Gastrocnemius medialis (tissue), 4 donors: ENCODE data around the gene GFOD1. TPM values are rescaled to one million over a fixed set of nuclear protein-coding genes. Genes with fewer than 3 reads are reported as not detected.

Source experiments
- ATAC-seq, 2 donors: fragments of 150-250 bp; one replicate each; pipeline ENCODE4 v1.9.1; 2016
- DNase-seq, 2 donors: peaks; one replicate each; pipeline ENCODE4 v3.0.0-alpha.2; 2019
- H3K27ac ChIP-seq, 4 donors: fragments of 200-600 bp; sonication (generic); 1 replicate in 1 of 4; 2 replicates in 3 of 4; pipeline ENCODE4 v1.5.1; 2016 to 2018; ENCODE audit warnings: mild to moderate bottlenecking in 2 of 4, moderate library complexity in 1 of 4
- H3K27me3 ChIP-seq, 3 donors: fragments of 200-600 bp; sonication (generic) in 2 of 3; 1 replicate in 1 of 3; 2 replicates in 2 of 3; pipeline versions ENCODE4 v1.5.1 to v1.6.0; 2016 to 2019; ENCODE audit warnings: mild to moderate bottlenecking in 1 of 3, moderate library complexity in 1 of 3
- H3K36me3 ChIP-seq, 2 donors: fragments of 200-600 bp; sonication (generic) in 1 of 2; one replicate each; pipeline ENCODE4 v1.5.1; 2017 to 2018
- H3K4me1 ChIP-seq, 2 donors: fragments of 200-600 bp; sonication (generic) in 1 of 2; one replicate each; pipeline ENCODE4 v1.5.1; 2016 to 2017; ENCODE audit warnings: mild to moderate bottlenecking in 2 of 2
- H3K4me3 ChIP-seq, 4 donors: fragments of 200-600 bp; sonication (generic) in 3 of 4; 1 replicate in 1 of 4; 2 replicates in 3 of 4; pipeline ENCODE4 v1.5.1; 2016 to 2019; ENCODE audit warnings: mild to moderate bottlenecking in 2 of 4
- H3K9me3 ChIP-seq, 3 donors: fragments of 200-600 bp; sonication (generic) in 2 of 3; 1 replicate in 1 of 3; 2 replicates in 2 of 3; pipeline ENCODE4 v1.5.1; 2016 to 2019
- CTCF ChIP-seq, 5 experiments: fragments of 450-650 bp in 3 of 5; fragments of 200-600 bp in 2 of 5; sonication (generic) in 2 of 5; IDR thresholded peaks in 4 of 5; conservative IDR thresholded peaks in 1 of 5; 1 replicate in 4 of 5; 2 replicates in 1 of 5; pipeline ENCODE4 v1.5.1; 2016 to 2019; ENCODE audit warnings: antibody characterized with exemption in 5 of 5, mild to moderate bottlenecking in 3 of 5, moderate library complexity in 3 of 5
- POLR2A ChIP-seq, 2 donors: fragments of 450-650 bp; IDR thresholded peaks; one replicate each; pipeline ENCODE4 v1.6.1; 2017; ENCODE audit warnings: antibody characterized with exemption in 2 of 2, mild to moderate bottlenecking in 2 of 2, moderate library complexity in 2 of 2
- in situ Hi-C, 4 donors: fragments of 200-750 bp; cut with MboI; loops; one replicate each; pipeline versions ENCODE4 v1.15.0 to v1.8.0; 2017; ENCODE audit warnings: low sequenced_read_pairs in 4 of 4
- intact Hi-C: fragments of 100-400 bp; cut with DNase I; formaldehyde crosslinking; loops from one replicate; pipeline ENCODE4 v1.15.1; 2023; ENCODE audit warnings: low total_unique reads
- total RNA-seq, 4 donors: library from RNA; depleted of rRNA; stranded (reverse); fragments of >200 nt; gene quantifications; one replicate each; pipeline versions ENCODE4 v1.1.0 to v1.2.3, GENCODE V29; 2016

Gene GFOD1
- total RNA-seq, 4 donors from 2014 or later = 9.0 to 31.8 (median 16.9) TPM

DNA sequence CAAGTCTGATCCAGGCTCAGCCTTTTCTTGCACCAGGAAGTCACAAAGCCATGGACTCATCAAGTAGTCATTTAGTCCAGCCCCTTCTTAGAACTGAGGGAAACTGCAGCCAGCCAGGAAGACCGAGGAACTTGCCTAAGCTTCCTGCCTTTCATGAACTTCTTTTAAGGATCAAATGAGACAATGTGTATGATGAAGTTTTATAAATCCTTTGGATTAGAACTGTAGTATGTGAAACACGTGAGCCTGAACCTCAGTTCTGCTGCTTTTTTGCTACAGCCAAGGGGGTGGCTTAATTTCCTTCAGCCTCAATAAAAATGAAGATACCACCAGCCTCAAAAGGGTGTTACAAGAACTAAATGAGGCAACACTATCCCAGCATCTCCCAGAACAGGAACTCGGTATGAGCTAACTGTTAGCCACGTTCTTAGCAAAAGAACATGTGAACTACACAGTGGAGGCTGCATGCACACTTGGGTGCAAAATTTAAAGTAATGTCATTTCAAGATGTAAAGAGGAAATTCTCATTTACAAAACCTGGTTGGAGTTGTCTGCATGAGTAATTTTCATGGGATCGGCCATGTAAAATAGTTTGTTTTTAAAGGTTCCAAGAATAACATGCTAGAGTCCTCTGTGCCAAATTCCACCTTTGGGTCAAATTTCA is 83.0 kb downstream of the GFOD1 start:
- Histone ChIP-seq H3K4me1 (peaks cover 58 to 61% of the 10 kb centered on the region in 2 donors), H3K27me3 (no peaks in the 10 kb centered on the region), H3K4me3 (no peak overlapping the region), H3K9me3 (no peaks in the 10 kb centered on the region), H3K27ac (peak overlapping the region; percentile 75 to 90 (median 78)), H3K36me3 (no peaks in the 10 kb centered on the region)
- ATAC-seq (peak in 1 of 2 donors; percentile 44), DNase-seq (no peak)
- intact Hi-C loops = no loop called here
- in situ Hi-C loops = loop anchor here in 1 of 4 donors (25.0 kb wide), 1 partner anchor 133 kb away; no protein-coding TSS in a partner anchor
- TF ChIP-seq CTCF (IDR thresholded peaks at IDR 0.05 in 4 of 5, conservative IDR thresholded peaks at IDR 0.05 in 1 of 5) (no peak), POLR2A (IDR thresholded peaks at IDR 0.05) (no peak)

DNA sequence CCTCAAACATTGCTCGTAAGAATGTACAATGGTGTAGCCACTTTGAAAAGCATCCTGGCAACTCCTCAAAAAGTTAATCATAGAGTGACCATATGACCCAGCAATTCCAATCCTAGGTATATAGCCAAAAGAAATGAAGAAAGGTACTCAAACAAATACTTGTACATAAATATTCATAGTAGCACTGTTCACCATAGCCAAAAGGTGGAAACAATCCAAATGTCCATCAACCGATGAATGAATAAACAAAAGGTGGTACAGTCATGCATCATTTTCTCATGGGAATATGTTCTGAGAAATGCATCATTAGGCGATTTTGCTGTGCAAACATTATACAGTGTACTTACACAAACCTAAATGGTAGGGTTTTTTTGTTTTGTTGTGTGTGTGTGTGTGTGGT is 84.7 kb downstream of the GFOD1 start:
- H3K36me3 ChIP-seq = no peaks in the 10 kb centered on the region
- in situ Hi-C loops = loop anchor here in 1 of 4 donors (25.0 kb wide), 1 partner anchor 135 kb away; no protein-coding TSS in a partner anchor
- no peak for TF ChIP-seq CTCF (IDR thresholded peaks at IDR 0.05 in 4 of 5, conservative IDR thresholded peaks at IDR 0.05 in 1 of 5)
- no peak for TF ChIP-seq POLR2A (IDR thresholded peaks at IDR 0.05)
- H3K27me3 ChIP-seq = no peaks in the 10 kb centered on the region
- DNase-seq = no peak
- H3K4me1 ChIP-seq = peaks cover 52% of the 10 kb centered on the region in 2 donors
- ATAC-seq = no peak
- no peak overlapping the region for H3K27ac ChIP-seq
- intact Hi-C loops = no loop called here
- no peak overlapping the region for H3K4me3 ChIP-seq
- H3K9me3 ChIP-seq = no peaks in the 10 kb centered on the region

DNA sequence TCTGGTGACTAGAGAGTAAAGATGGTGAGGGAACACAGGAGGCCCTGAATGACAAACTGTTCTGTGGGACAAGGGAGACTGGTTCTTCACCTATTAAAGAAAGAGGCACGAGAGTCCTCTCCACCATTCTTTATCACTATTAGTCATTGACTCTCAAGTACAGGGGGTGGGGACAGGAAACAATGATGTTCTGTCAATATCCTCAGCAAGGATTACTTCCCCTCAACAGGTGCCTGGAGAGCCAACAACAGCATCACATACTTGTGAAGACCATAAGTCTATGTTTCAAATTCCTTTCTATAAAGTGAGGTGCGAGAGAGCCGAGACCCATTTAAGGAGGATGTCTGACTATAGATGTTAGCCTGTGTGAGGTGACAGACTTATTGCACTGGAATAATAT is 86.6 kb downstream of the GFOD1 start:
- no peaks in the 10 kb centered on the region for H3K36me3 ChIP-seq
- ATAC-seq (no peak), DNase-seq (no peak)
- H3K4me1 ChIP-seq = peaks cover 41 to 50% of the 10 kb centered on the region in 2 donors
- in situ Hi-C loops = loop anchor here in 1 of 4 donors (25.0 kb wide), 1 partner anchor 137 kb away; no protein-coding TSS in a partner anchor
- H3K27me3 ChIP-seq = no peaks in the 10 kb centered on the region
- H3K27ac ChIP-seq = no peak overlapping the region
- TF ChIP-seq CTCF (IDR thresholded peaks at IDR 0.05 in 4 of 5, conservative IDR thresholded peaks at IDR 0.05 in 1 of 5) (no peak), POLR2A (IDR thresholded peaks at IDR 0.05) (no peak)
- H3K9me3 ChIP-seq = no peaks in the 10 kb centered on the region
- intact Hi-C loops = no loop called here
- H3K4me3 ChIP-seq = no peak overlapping the region

GRCh38 chr6:13398421-13398994 is 88.9 kb downstream of the GFOD1 start:
- ATAC-seq = no peak
- H3K36me3 ChIP-seq = no peaks in the 10 kb centered on the region
- no peak for DNase-seq
- H3K27ac ChIP-seq = no peak overlapping the region
- no peaks in the 10 kb centered on the region for H3K9me3 ChIP-seq
- no peaks in the 10 kb centered on the region for H3K27me3 ChIP-seq
- intact Hi-C loops = loop anchor here (5.0 kb wide), 1 partner anchor 66 kb away; no protein-coding TSS in a partner anchor
- in situ Hi-C loops = no loop called here
- no peak for TF ChIP-seq CTCF (IDR thresholded peaks at IDR 0.05 in 4 of 5, conservative IDR thresholded peaks at IDR 0.05 in 1 of 5)
- no peak for TF ChIP-seq POLR2A (IDR thresholded peaks at IDR 0.05)
- H3K4me3 ChIP-seq = no peak overlapping the region
- peaks cover 27 to 40% of the 10 kb centered on the region in 2 donors for H3K4me1 ChIP-seq
